SK-N-SH (cell line): ENCODE data around the gene CA10.

ENCODE experiments used
- GABPA ChIP-seq: IDR thresholded peaks from 2 replicates; pipeline ENCODE4 v1.4.0; 2012; ENCODE audit warnings: low read depth, mild to moderate bottlenecking
- NFIC ChIP-seq: IDR thresholded peaks from 2 replicates; pipeline ENCODE4 v1.4.0; 2012; ENCODE audit warnings: borderline replicate concordance
- SIN3A ChIP-seq: IDR thresholded peaks from 2 replicates; pipeline ENCODE4 v1.6.1; 2012; ENCODE audit warnings: low read depth, mild to moderate bottlenecking, low read length, moderate library complexity, borderline replicate concordance
- TAF1 ChIP-seq: IDR thresholded peaks from 2 replicates; pipeline ENCODE4 v1.6.1; 2012; ENCODE audit warnings: low read depth, mild to moderate bottlenecking, low read length, moderate library complexity, borderline replicate concordance
- USF1 ChIP-seq: IDR thresholded peaks from 2 replicates; pipeline ENCODE4 v1.4.0; 2012; ENCODE audit warnings: low read depth, borderline replicate concordance
- TF ChIP-seq, protein P1 (sequence below): fragments of 200-600 bp; sonication (generic); IDR thresholded peaks from 2 replicates; pipeline ENCODE4 v1.6.1; 2017; ENCODE audit warnings: antibody characterized with exemption, mild to moderate bottlenecking, moderate library complexity

GRCh38 chr17:52027620-52028295, 130.8 kb downstream of the CA10 start:
- TF ChIP-seq TAF1, result no peak
- no peak for TF ChIP-seq SIN3A
- TF ChIP-seq USF1, result no peak
- TF ChIP-seq, protein P1, sequence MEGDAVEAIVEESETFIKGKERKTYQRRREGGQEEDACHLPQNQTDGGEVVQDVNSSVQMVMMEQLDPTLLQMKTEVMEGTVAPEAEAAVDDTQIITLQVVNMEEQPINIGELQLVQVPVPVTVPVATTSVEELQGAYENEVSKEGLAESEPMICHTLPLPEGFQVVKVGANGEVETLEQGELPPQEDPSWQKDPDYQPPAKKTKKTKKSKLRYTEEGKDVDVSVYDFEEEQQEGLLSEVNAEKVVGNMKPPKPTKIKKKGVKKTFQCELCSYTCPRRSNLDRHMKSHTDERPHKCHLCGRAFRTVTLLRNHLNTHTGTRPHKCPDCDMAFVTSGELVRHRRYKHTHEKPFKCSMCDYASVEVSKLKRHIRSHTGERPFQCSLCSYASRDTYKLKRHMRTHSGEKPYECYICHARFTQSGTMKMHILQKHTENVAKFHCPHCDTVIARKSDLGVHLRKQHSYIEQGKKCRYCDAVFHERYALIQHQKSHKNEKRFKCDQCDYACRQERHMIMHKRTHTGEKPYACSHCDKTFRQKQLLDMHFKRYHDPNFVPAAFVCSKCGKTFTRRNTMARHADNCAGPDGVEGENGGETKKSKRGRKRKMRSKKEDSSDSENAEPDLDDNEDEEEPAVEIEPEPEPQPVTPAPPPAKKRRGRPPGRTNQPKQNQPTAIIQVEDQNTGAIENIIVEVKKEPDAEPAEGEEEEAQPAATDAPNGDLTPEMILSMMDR, result no peak
- TF ChIP-seq NFIC, result no peak
- TF ChIP-seq GABPA, result no peak
